Skeletal muscle satellite cell (primary cell): Measurements from ENCODE around the gene FER.
"Not testable (repeated sequence)": the region's sequence is repeated elsewhere in the genome, so short reads cannot be mapped to it uniquely, and the experiment has no call there.

Experiments used
- H3K27me3 ChIP-seq: 2 replicates; pipeline ENCODE4 v1.7.0; 2013; ENCODE audit warnings: low read length; ENCODE audit not compliant: control insufficient read depth, insufficient read depth
- H3K36me3 ChIP-seq: 2 replicates; pipeline ENCODE4 v1.7.0; 2013; ENCODE audit warnings: mild to moderate bottlenecking, control low read depth, low read length; ENCODE audit not compliant: insufficient read depth
- H3K4me1 ChIP-seq: 2 replicates; pipeline ENCODE4 v1.7.0; 2013; ENCODE audit warnings: low read length; ENCODE audit not compliant: control insufficient read depth, insufficient read depth
- H3K4me2 ChIP-seq: 2 replicates; pipeline ENCODE4 v1.7.0; 2013; ENCODE audit warnings: mild to moderate bottlenecking, low read length
- H3K4me3 ChIP-seq: 2 replicates; pipeline ENCODE4 v1.7.0; 2013; ENCODE audit warnings: low read length
- H3K9ac ChIP-seq: 2 replicates; pipeline ENCODE4 v1.7.0; 2013; ENCODE audit warnings: mild to moderate bottlenecking, low read depth, low read length, moderate library complexity
- H3K9me3 ChIP-seq: replicated peaks from 2 replicates; pipeline ENCODE4 v1.7.0; 2013; ENCODE audit warnings: mild to moderate bottlenecking, control low read depth, low read length

The FER gene

DNA sequence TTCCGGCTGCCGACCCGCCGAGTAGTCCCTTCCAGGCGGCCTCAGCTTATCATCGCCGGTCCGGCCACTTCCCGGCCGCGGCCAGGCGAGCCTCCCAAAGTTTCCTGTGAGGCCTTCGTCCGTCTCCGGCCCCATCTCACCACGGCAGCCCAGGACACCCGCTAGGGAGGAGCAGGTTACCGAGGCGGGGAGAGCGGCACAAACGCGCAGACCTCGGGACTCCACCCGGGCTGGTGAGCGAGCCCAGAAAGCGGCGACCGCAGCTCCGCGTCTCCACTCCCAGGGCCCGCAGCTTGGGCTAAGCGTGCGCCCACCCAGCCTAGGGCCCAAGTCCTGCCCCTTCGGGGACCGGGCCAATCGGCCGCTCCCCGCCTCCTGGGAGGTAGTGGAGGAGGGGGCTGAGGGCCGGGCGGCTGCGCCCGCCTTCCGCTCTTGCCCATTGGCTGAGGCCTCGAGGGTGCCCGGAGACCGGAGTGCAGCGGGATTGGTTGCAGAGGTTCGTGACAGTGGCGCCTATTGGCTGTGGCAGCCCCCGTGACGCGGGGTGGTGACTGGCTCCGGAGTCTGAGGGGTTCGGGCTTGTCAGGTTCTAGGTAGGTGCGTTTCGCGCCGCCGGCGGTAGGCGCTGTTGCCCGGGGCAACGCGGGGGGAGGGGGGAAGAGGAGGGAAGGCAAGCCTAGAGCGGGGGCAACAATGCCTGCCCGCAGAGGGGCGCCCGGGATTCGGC lies 867 bp downstream of the FER start:
- no peaks in the 10 kb centered on the region for H3K9me3 ChIP-seq
- H3K27me3 ChIP-seq: no peaks in the 10 kb centered on the region
- H3K36me3 ChIP-seq: no peaks in the 10 kb centered on the region
- H3K4me2 ChIP-seq: peak overlapping the region; percentile 93
- peak overlapping the region; percentile 87 for H3K4me3 ChIP-seq
- peak overlapping the region; percentile 98 for H3K9ac ChIP-seq
- H3K4me1 ChIP-seq: peaks cover 35% of the 10 kb centered on the region

DNA sequence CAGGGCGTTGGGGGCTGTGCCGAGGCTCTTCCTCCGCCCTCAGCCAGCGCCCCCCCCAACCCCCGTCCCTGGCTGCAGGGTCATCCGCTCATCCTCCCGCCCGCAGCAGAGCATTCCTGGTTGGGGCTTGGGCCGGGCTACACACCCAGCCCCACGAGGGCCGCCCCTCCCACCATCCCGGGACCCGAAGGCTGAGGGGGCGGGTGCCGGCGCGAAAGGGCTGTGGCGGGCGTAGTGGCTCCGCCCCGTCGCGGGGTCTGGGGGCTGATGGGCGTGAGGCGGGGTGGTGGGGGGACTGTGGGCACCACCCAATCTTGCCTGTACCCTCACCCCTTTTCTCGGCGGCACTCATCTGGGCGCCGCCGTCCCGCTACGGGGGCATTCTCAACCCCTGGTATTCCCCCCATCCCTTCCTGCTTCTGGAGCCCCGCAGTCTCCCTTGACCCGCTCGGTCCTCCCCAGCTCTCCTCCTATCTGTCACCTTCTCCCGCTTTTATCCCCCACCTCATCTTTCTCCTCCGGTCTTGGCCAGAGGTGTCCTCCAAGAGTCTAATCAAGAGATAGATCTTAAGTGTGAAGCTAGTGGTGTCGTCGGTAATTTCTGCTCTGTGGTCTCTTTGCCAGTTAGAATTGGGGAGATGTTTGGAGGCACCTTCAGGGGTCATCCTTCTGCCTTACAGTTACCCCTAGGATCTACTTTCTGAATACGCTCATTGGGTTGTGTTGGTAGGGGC lies 1.6 kb downstream of the FER start:
- peak overlapping the region; percentile 87 for H3K4me3 ChIP-seq
- no peaks in the 10 kb centered on the region for H3K36me3 ChIP-seq
- H3K4me1 ChIP-seq: peaks cover 35% of the 10 kb centered on the region
- peak overlapping the region; percentile 84 for H3K4me2 ChIP-seq
- peak overlapping the region; percentile 98 for H3K9ac ChIP-seq
- no peaks in the 10 kb centered on the region for H3K9me3 ChIP-seq
- H3K27me3 ChIP-seq: no peaks in the 10 kb centered on the region

DNA sequence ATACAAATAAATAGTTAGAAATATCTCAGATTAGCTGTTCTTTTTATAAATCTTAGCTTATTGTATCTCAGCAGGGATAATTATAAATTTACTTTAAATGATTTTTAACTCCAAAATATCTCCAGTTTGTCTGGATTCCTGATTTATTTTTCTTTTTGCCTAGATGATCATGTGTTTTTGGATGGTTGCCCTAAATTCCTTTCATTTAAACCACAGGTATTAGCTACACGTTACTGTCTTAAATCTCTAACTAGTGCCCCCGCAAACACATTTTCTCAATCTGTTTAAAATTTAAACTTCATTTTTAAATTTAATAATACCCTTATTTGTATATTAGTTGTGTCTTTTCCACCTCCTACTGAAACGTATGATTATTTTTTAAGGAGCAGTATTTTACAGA lies 5.6 kb downstream of the FER start:
- Histone ChIP-seq H3K9ac (no peak overlapping the region), H3K4me2 (peak overlapping the region; percentile 52), H3K4me3 (no peak overlapping the region), H3K36me3 (no peaks in the 10 kb centered on the region), H3K27me3 (no peaks in the 10 kb centered on the region), H3K4me1 (peaks cover 35% of the 10 kb centered on the region), H3K9me3 (no peaks in the 10 kb centered on the region)

- Histone ChIP-seq H3K9ac (no peak overlapping the region), H3K4me2 (peak overlapping the region; percentile 52), H3K27me3 (no peaks in the 10 kb centered on the region), H3K9me3 (no peaks in the 10 kb centered on the region), H3K36me3 (no peaks in the 10 kb centered on the region), H3K4me3 (no peak overlapping the region), H3K4me1 (peaks cover 35% of the 10 kb centered on the region)
Measured at GRCh38 chr5:108753877-108754276, 6.2 kb downstream of the FER start.

DNA sequence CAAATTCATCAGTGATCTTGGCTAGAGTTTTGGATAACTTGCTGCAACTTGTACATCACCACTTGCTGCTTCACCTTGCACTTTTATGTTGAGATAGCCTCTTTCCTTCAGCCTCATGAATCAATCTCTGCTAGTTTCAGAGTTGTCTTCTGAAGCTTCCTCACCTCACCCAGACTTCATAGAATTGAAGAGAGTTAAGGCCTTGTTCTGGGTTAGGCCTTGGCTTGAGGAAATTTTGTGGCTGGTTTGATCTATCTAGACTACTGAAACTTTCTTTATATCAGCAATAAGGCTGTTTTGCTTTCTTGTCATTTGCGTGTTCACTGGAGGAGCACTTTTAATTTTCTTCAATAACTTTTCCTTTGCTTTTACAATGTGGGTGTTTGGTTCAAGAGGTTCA lies 12.8 kb downstream of the FER start:
- Histone ChIP-seq H3K27me3 (no peaks in the 10 kb centered on the region), H3K4me3 (no peak overlapping the region), H3K9ac (no peak overlapping the region), H3K9me3 (no peaks in the 10 kb centered on the region), H3K4me1 (peaks cover 3% of the 10 kb centered on the region), H3K4me2 (no peak overlapping the region), H3K36me3 (no peaks in the 10 kb centered on the region)

DNA sequence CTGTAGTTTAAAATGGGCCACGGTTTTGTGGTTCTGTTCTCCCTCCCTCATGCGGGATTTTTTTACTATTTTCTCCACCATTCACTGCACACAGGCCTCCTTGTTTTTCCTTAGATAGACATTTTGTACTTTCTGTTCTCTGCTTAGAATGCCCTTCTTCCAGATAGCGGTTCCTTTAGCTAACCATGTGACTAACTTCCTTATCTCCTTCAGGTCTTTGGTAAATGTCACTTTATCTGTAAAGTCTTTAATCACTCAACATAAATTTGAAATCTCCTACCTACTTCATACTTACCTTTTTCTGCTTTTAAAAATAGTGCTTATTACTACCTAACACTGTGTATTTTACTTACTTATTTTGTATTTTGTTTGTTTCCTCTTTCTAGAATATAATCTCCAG lies 15.0 kb downstream of the FER start:
- H3K4me1 ChIP-seq: peaks cover 6% of the 10 kb centered on the region
- no peaks in the 10 kb centered on the region for H3K9me3 ChIP-seq
- H3K4me3 ChIP-seq: no peak overlapping the region
- no peaks in the 10 kb centered on the region for H3K36me3 ChIP-seq
- H3K4me2 ChIP-seq: no peak overlapping the region
- no peak overlapping the region for H3K9ac ChIP-seq
- no peaks in the 10 kb centered on the region for H3K27me3 ChIP-seq

- H3K36me3 ChIP-seq: no peaks in the 10 kb centered on the region
- H3K4me1 ChIP-seq: peaks cover 6% of the 10 kb centered on the region
- H3K4me3 ChIP-seq: no peak overlapping the region
- H3K4me2 ChIP-seq: no peak overlapping the region
- no peaks in the 10 kb centered on the region for H3K9me3 ChIP-seq
- H3K27me3 ChIP-seq: no peaks in the 10 kb centered on the region
- no peak overlapping the region for H3K9ac ChIP-seq
Measured at GRCh38 chr5:108763222-108763916, 15.7 kb downstream of the FER start.

GRCh38 chr5:108765647-108766046 lies 17.9 kb downstream of the FER start:
- Histone ChIP-seq H3K36me3 (no peaks in the 10 kb centered on the region), H3K4me3 (no peak overlapping the region), H3K4me2 (no peak overlapping the region), H3K9ac (no peak overlapping the region), H3K4me1 (peaks cover 6% of the 10 kb centered on the region), H3K9me3 (no peaks in the 10 kb centered on the region), H3K27me3 (no peaks in the 10 kb centered on the region)

DNA sequence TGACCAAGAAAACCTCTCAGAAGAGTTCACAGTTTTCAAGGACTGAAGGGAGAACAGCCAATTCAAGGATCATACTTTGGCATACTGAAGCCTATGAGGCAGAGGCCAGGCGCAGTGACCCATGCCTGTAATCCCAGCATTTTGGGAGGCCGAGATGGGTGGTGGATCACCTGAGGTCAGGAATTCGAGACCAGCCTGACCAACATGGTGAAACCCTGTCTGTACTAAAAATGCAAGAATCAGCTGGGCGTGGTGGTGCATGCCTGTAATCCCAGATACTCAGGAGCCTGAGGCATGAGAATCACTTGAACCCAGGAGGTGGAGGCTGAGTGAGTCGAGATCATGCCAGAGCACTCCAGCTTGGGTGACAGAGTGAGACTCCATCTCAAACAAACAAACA lies 19.2 kb downstream of the FER start:
- not testable (repeated sequence) for H3K27me3 ChIP-seq, H3K4me2 ChIP-seq, H3K36me3 ChIP-seq, H3K9ac ChIP-seq, H3K4me3 ChIP-seq, H3K9me3 ChIP-seq, H3K4me1 ChIP-seq

DNA sequence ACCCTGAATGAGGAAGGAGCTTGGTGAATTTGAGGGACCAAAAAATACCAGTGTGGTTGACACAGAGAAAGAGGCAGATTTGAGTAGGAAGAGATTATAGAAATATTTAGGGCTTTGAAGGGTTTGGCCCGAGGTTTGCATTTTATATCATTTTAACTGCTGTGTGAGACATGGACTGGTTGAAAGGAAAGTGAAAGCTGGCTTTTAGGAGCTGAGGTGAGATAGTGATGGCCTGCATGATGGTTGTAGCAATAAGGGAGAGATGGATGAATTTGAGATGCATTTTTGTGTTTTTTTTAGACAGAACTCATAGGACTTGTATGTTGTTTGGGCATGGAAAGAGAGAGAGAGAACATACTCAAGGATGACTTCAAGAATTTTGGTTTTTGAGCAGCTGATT lies 21.7 kb downstream of the FER start:
- H3K4me1 ChIP-seq: peaks cover 6% of the 10 kb centered on the region
- H3K4me3 ChIP-seq: no peak overlapping the region
- no peak overlapping the region for H3K4me2 ChIP-seq
- H3K9ac ChIP-seq: no peak overlapping the region
- H3K9me3 ChIP-seq: no peaks in the 10 kb centered on the region
- no peaks in the 10 kb centered on the region for H3K27me3 ChIP-seq
- peaks cover 7% of the 10 kb centered on the region for H3K36me3 ChIP-seq

DNA sequence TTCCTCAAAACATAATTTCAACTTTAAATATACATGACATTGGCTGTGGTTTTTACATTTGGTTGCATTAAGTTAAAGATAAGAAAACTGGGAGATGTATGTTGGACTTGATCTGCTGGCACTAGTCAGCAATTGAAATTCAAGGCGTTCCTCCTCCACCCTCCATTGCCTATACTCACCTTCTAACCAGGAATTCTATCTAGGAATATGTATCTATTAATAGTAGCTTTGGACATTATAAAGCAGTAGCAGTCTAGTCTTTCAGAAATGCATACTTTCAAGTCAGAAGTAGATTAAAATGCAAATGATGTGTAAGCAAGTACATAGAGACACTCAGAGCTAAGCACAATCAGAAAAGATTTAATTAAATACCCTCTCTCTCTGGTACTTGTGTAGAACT lies 24.9 kb downstream of the FER start:
- Histone ChIP-seq H3K4me3 (no peak overlapping the region), H3K36me3 (peaks cover 7% of the 10 kb centered on the region), H3K4me2 (no peak overlapping the region), H3K4me1 (no peaks in the 10 kb centered on the region), H3K9ac (no peak overlapping the region), H3K27me3 (no peaks in the 10 kb centered on the region), H3K9me3 (no peaks in the 10 kb centered on the region)
